ENCODE measurements around the gene PRDM7. TPM values are rescaled to one million over a fixed set of nuclear protein-coding genes. Genes with fewer than 3 reads are reported as not detected.
"Not testable (repeated sequence)": the region's sequence is repeated elsewhere in the genome, so short reads cannot be mapped to it uniquely, and the experiment has no call there.

PRDM7 gene
- total RNA-seq, 1 experiment from 2014 or later, result not detected

DNA sequence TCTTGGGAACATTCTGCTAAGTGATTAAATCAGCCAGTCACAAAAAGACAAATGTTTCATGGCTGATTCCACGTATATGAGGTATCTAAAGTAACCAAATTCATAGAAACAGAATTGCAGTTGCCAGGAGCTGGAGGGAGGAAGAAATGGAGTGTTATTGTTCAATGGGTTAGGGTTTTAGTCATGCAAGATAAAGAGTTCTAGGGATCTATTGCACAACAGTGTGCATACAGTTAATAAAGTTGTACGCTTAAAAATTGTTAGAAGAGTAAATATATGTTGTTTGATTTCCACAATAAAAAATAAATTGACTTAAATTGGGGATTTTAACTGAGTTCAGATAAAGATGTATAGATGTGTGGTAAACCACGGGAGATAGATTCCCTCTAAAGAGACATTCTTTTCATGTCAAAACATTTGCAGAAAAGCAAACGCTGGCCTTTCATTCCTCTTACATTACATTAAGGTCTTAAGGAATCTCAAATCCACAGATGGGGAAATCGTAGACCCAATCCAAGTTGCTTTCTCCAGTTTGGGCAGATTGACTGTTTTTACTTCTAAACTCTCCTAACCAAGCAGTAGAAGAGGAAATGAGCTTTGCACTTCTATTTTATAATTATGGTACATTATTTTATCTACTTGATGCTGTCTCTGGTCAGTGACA is 4.6 kb downstream of the PRDM7 start:
- no peak for DNase-seq (ENCODE audit: low spot score)

DNA sequence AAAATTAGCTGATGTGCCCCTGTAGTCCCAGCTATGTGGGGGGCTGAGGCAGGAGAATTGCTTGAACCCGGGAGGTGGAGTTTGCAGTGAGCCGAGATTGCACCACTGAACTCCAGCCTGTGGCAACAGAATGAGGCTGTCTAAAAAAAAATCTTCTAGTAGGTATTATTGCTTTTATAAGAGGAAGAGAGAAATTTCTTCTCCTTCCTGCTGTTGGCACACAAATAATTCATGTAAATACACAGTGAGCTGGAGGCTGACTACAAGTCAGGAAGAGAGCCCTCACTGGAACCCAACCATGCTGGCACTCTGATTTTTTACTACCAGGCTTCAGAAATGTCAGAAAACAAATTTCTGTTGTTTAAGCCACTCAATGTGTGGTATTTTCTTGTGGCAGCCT is 6.7 kb downstream of the PRDM7 start:
- no peak for DNase-seq (ENCODE audit: low spot score)

DNA sequence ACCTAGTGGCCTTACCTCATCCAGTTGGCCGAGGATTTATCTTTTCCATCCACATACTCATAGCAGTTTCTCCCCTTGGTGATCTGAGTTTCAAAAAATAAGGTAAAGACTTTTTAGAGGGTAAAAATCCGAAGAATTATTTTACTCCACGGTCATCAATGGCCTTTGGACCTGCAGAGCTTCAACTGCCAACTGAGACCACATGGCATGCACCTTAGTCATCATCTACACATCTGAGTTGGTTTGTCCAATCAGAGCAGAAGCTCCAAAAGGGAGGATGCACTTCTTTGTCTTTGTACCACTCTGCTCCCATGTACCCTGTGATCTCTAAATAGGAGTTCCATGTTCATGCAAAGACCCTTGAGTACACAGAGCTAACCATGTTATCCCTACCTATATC is 15.7 kb downstream of the PRDM7 start:
- DNase-seq (ENCODE audit: low spot score), result no peak

DNA sequence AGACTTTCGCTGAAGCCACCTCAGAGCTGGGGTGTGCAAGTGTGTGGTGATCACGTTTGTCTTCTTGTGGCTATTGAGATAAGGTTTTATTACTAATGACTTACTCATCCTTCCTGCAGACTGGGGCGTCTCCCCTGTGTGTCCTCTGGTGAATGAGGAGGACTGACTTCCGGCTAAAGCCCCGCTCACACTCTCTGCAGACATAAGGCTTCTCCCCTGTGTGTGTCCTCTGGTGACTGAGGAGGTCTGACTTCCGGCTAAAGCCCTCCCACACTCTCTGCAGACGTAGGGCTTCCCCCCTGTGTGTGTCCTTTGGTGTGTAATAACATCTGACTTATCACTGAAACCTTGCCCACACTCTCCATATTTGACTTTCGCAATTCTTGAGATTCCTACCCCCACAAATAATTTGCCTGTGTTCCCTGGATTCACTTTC is 19.4 kb downstream of the PRDM7 start:
- no peak for DNase-seq (ENCODE audit: low spot score)

DNA sequence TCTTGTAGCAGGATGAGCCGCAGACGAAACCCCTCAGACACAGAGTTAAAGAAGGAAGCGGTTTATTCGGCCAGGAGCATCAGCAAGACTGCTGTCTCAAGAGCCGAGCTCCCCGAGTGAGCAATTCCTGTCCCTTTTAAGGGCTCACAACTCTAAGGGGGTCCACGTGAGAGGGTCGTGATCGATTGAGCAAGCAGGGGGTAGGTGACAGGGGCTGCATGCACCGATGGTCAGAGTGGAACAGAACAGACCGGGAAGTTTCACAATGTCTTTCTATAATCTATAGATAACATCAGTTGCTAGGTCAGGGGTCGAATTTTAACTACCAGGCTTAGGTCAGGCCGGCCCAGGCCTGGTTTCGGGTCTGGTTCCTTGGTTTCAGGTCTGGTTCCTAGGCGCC is 20.6 kb downstream of the PRDM7 start:
- DNase-seq (ENCODE audit: low spot score), result not testable (repeated sequence)

DNA sequence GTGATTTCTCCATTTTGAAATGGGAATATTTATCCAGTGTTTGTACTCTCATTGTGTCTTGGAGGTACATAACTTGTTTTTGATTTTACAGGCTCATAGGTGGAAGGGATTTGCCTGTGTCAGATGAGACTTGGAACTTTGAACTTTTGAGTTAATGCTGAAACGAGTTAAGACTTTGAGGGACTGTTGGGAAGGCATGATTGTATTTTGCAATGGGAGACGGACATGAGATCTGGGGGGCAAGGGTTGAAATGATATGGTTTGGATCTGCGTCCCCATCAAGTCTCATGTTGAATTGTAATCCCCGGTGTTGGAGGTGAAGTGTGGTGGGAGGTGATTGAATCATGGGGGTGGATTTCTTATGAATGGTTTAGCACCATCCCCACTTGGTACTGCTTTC is 21.8 kb downstream of the PRDM7 start:
- DNase-seq (ENCODE audit: low spot score), result no peak

DNA sequence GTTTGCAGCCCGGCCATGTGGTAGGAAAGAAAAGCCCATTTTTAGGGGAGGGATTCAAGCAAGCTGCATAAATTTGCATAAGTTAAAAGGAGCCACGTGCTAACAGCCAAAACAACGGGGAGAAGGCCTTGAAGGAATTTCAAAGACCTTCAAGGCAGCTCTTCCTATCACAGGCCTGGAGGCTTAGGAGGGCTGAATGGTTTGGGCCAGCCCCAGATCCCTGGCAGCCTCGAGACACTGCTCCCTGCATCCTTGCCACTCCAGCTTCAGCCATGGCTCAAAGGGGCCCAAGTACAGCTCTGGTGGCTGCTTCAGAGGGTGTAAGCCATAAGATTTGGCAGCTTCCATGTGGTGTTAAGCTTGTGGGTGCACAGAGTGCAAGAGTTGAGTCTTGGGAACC is 22.6 kb downstream of the PRDM7 start:
- no peak for DNase-seq (ENCODE audit: low spot score)

DNA sequence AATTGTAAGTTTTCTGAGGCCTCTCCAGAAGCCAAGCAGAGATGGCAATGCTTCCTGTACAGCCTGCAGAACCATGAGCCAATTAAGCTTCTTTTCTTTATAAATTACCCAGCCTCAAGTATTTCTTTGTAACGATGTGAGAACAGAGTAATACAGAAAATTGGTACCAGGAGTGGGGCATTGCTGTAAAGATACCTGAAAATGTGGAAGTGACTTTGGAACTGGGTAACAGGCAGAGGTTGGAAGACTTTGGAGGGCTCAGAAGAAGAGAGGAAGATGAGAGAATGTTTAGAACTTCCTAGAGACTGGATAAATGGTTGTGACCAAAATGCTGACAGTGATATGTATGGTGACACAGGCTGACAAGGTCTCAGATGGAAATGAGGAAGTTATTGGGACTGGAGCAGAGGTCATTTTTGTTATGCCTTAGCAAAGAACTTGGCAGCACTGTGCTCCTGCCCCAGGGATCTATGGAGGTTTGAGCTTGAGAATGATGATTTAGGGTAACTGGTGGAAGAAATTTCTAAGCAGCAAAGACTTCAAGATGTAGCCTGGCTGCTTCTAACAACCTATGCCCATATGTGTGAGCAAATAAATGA is 23.1 kb downstream of the PRDM7 start:
- no peak for DNase-seq (ENCODE audit: low spot score)

DNA sequence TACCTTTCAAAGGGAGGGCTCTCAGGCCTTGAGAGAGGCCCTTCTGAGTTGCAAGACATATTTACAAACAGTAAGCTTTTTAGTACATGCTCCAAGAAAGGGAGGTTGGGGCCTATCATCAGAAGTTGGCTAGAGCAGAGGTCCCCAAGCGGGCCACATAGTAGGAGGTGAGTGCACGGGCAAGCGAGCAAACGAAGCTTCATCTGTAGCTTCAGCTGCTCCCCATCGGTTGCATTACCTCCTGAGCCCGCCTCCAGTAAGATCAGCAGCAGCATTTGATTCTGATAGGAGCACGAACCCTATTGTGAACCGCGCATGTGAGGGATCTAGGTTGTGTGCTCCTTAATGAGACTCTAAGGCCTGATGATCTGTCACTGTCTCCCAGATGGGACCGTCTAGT is 26.2 kb downstream of the PRDM7 start:
- no peak for DNase-seq (ENCODE audit: low spot score)

DNA sequence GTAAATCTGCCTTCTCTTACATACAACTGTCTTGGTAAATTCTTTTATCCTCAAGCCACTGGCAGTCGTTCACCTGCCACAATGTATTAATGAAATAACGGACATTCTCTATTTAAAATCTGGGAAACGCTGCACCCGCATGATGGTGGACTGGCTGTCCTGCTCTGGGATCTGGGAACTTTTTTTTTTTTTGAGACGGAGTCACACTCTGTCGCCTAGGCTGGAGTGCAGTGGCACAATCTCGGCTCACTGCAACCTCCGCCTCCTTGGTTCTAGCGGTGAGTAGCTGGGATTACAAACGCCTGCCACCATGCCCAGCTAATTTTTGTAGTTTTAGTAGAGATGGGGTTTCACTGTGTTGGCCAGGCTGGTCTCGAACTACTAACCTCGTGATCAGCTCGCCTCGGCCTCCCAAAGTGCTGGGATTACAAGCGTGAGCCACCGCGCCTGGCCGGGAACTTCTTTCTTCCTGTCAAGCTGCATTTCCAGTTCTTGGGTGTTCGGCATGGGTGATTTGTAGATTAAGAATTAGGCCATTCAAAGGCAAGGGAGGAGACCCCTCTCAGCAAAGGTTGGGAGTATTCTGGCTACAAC is 28.3 kb downstream of the PRDM7 start:
- DNase-seq (ENCODE audit: low spot score), result no peak

DNA sequence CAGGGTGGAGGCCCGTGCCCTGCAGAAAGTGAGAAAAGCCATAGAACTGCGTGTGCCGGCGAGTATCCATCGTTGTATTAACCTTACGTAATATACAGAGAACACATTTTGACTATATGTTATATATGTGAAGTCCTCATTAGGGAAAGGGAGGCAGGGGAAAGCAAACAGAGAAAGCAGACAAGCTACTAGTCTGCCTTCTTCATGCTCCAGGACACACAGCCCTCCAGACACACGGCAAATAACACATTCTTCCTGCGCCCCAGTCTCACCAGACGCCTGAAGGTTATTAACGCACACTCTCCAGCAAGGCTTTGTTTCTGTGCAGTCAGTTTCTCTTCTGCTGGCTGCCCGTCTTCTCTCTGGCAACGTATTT is 28.8 kb downstream of the PRDM7 start:
- DNase-seq (ENCODE audit: low spot score), result no peak

DNA sequence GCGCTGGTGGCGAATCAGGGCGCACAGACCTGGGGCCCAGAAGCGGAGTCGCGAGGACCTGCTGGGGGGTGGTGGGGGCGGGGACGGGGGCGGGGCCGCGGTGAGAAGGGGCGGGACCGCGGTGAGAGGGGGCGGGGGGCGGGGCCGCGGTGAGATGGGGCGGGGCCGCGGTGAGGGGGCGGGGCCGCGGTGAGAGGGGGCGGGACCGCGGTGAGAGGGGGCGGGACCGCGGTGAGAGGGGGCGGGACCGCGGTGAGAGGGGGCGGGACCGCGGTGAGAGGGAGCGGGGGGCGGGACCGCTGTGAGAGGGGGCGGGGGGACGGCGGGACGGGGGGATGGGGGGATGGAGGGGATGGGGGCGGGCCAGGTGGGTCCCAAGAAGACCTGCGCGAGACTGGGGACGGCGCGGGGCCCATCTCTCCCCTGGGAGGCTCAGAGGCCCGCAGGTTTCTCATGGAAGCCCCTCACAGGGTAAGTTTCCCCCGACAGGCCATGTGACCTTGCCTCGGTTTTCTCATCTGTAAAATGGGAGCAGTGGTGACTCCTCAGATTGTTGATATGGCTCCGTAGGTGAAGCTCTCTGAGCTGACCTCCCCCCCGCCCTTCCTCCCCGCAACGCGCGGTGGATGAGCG is 29.3 kb downstream of the PRDM7 start:
- DNase-seq (ENCODE audit: low spot score), result no peak

DNA sequence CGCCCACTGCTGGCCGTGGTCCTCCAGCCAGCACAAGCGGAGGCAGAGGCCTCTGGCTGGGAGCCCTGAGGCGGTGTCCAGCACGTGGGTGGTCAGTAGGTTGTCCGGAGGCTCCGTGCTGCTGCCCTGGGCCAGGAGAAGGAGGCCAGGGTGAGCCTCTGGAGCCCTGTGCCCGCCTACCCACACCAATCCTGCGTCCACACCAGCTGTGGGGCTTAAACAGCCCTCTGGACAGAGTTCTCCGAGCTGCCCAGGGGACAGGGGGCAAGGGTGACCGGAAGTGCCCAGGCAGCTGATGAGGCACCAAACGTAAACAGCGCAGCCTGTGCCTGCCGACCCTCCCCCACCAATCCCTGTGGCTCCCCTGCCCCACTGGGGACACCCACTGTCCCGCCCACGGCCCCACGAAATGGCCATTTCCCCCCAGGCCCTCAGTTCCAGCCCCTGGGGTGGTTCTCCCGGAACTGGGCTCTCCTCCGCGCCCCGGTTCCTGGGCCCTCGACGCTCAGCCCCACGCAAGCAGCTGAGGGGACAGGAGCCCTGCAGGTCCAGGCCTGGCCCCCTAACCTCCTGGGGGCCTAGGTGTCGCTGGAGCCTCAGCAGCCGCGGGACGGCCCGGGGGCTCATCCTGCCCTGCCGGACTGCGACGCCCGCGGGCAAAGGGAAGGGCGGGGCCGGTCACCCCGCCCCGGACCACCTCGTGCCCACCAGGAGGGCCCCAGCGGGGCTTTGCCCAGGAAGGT is 30.0 kb downstream of the PRDM7 start:
- DNase-seq (ENCODE audit: low spot score), result peak; percentile 23

DNA sequence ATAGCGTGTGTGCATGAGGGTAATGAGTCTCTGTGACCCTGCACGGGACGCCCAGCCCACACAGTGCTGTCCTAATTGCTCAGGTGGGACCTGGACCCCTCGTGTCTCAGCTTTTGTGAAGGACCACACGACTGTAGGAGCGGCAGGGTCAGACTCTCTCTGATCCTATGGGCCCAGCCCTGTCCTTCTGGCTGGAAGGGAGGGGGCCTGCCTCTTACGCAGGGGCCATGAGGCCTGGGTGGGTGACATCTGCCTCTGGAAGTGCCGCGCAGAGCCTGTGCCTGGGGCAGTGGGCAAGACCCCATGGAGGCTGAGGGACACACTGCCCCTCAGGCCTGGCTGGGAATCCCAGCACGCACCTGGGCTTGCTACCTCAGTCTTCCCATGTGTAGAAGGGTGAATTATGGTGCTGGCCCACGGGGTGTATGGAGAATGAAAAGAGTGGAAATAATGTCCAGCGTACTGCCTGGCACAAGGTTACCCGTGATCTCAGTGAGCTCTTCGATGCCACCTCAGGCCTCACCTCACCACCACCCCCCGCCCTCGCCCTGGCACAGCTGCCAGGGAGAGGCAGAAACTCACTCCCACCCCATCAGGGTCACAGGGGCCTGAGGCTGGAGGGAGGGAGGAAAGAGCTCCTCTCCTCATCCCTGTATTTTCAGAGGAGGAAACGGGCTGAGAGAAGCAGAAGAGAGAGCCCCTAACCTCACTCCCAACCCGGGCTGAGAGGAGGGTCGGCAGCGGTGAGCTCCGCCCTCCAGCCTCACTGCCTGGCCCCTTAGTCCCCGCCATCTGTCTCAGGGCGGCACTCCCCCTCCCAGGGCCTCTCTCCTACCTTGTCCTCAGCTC is 30.8 kb downstream of the PRDM7 start:
- DNase-seq (ENCODE audit: low spot score), result no peak

DNA sequence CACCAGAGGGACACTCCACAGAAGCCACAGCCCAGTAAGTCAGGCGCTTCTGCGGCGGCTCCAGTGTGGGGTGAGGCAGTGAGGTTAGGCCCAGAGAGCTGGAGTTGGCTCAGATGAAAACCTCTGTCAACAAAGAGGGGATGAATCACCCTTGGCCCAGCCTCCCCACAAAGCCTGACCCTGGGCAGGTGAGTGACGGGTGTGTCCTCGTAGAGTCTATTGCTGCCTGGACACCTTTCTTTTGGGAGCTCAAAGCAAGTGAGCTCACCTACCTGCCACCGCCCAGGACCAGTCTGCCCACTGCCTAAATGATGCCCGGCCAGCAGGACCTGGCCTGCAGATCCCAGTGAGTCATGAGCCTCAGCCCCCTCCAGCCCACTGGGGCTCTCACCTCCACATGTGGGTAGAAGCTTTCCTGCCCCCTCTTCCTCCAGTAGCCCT is 33.0 kb downstream of the PRDM7 start:
- DNase-seq (ENCODE audit: low spot score), result peak; percentile 74

DNA sequence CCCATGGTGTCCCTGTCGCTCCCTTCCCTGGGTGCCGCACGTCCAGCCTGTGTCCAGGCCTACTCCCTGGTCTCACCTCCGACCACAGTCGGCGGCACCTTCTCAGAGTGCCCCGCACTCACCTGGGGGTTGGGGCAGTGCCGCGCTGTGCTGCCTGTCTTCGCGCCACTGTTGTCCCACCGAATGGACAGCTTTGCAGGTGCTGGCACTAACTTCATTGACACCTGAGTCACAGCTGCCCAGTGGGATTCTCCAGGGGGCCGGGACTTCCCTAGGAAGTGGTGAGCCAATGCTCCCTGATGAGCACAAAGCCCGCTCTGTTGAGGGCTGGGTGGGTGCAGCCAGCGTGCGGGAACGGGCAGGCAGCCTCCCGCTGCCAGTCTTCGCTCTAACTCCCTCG is 33.6 kb downstream of the PRDM7 start:
- no peak for DNase-seq (ENCODE audit: low spot score)

DNA sequence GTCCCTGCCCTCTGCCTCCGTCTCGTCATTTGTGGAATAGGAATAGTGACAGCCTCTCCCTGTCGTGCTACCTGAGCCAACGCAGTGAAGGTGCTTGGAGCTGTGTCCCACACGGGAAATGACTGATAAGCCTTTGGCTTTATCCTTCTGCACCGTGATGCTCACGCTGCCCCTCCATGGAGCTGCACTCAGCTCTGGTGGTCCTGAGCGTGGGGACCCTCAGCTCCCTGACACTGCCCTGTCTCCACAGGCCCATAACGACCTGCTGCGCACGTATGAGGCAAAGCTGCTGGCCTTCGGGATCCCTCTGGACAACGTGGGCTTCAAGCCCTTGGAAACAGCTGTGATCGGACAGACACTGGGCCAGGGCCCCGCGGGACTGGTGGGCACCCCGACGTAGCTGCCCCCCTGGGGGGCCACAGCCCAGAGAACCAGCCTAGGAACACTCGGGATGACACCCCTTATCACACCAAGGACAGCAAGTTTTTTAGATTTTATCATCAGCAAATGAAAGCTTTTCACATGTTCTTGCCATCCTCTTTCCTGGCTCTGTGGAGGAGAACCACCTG is 34.1 kb downstream of the PRDM7 start:
- no peak for DNase-seq (ENCODE audit: low spot score)

DNA sequence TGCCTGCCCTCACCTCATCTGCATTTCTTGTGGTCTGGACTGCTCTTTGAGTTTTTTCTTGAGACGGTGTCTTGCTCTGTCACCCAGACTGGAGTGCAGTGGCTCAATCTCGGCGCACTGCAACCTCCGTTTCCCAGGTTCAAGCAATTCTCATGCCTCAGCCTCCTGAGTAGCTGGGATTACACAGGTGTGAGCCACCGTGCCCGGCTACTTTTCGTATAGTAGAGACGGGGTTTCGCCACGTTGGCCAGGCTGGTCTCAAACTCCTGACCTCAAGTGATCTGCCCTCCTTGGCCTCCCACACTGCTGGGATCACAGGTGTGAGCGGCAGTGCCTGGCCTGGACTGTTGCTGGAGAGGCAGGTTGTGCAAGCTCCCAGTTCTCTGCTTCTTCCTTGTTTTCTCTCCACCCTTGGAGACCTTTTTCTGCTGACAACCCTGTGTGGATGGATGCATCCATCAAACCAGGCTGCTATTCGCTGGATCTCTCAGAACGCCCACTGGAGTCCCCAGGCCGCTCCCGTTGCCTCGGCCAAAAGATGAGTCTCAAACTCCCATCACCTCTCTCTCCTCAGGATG is 35.1 kb downstream of the PRDM7 start:
- no peak for DNase-seq (ENCODE audit: low spot score)

DNA sequence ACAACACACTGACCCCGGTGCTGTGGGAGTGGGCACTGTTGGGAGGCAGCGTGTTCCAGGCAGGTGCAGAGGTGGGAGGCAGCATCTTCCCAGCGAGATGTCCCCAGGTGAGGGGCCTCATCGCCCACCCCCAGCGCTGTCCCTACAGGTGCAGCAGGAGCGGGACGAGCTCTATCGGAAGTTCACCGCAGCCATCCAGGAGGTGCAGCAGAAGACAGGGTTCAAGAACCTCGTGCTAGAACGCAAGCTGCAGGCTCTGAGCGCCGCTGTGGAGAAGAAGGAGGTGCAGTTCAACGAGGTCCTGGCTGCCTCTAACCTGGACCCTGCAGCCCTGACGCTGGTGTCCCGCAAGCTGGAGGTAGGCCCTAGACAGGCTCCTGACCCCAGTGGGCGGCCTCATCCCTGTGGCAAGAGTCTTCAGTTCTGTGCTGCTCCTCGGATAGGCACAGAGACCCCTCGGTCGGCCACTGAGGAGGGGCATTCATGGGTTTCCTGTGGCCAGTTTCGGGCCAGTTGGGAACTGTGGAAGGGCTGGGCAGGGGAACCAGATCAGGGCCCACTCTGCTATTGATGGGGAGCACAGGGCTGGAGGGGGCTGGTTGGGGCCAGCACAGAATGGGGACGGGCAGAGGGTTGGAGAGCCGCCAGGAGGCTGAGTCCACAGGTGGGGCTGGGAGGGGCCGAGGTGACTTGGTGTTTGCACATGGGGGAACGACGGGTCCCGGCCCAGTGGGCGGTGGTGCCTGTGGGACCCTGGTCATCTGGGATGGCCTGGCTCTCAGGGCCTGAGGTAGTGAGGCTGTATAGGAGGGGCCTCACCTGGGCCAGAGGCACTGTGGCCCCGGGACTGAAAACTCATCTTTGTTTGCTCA is 36.7 kb downstream of the PRDM7 start:
- no peak for DNase-seq (ENCODE audit: low spot score)
